ENCODE results near the gene TPRX2. TPM values are rescaled to one million over a fixed set of nuclear protein-coding genes. Genes with fewer than 3 reads are reported as not detected.

TPRX2 gene
- total RNA-seq, 1 experiment from 2014 or later, result not detected

DNA sequence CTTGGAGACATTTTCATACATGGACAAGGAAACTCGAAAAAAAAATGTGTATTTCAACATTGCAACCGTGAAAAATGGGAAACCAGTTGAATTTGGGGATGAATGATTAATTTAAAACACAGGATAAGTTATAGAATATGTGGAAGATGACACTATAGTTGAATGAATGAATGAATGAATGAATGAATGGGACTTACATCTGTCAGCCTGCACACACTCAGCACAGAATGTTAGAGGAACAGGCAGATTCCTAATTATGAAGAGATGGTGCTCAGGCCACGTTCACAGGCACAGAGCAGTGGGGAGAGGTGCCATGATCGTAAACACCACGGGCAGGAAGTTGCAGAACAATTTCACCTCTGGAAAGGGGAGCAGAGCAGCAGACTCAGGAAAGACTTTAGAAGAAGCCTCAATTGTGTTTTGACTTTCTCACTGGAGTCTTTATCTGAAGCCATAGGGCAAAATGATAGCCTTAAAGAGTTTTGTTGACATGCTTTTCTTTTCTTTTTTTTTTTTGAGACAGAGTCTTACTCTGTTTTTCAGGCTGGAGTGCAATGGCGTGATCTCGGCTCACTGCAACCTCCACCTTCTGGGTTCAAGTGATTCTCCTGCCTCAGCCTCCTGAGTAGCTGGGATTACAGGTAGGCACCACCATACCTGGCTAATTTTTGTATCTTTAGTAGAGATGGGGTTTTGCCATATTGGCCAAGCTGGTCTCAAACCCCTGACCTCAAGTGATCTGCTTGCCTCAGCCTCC lies 32.0 kb downstream of the TPRX2 start:
- TF ChIP-seq, protein P1, sequence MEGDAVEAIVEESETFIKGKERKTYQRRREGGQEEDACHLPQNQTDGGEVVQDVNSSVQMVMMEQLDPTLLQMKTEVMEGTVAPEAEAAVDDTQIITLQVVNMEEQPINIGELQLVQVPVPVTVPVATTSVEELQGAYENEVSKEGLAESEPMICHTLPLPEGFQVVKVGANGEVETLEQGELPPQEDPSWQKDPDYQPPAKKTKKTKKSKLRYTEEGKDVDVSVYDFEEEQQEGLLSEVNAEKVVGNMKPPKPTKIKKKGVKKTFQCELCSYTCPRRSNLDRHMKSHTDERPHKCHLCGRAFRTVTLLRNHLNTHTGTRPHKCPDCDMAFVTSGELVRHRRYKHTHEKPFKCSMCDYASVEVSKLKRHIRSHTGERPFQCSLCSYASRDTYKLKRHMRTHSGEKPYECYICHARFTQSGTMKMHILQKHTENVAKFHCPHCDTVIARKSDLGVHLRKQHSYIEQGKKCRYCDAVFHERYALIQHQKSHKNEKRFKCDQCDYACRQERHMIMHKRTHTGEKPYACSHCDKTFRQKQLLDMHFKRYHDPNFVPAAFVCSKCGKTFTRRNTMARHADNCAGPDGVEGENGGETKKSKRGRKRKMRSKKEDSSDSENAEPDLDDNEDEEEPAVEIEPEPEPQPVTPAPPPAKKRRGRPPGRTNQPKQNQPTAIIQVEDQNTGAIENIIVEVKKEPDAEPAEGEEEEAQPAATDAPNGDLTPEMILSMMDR (conservative IDR thresholded peaks at IDR 0.05; ENCODE audit: low read depth, low read length), result no peak
- TF ChIP-seq EZH2 (IDR thresholded peaks at IDR 0.05; ENCODE audit: borderline replicate concordance, low read depth, low read length, poor library complexity, severe bottlenecking), result no peak
- H3K9me3 ChIP-seq (ENCODE audit: low read depth, low read length, poor library complexity, severe bottlenecking), result no peaks in the 10 kb centered on the region
- H3K4me1 ChIP-seq (ENCODE audit: insufficient read depth, low read length, poor library complexity, severe bottlenecking), result no peaks in the 10 kb centered on the region
- no peaks in the 10 kb centered on the region for H3K36me3 ChIP-seq (ENCODE audit: insufficient read depth, low read length, poor library complexity, severe bottlenecking)
- POLR2A ChIA-PET (ENCODE audit: low non-redundant PET), result no interaction called here
- H3K27me3 ChIP-seq (replicated peaks; ENCODE audit: insufficient read depth, low read depth, low read length, poor library complexity), result no peaks in the 10 kb centered on the region
- intact Hi-C loops (cut with micrococcal nuclease; ENCODE audit: unreplicated experiment), result no loop called here
- CTCF ChIA-PET, result interaction anchor here (0.7 kb wide), 1 partner anchor 49 kb away, joined by 3 read pairs; no protein-coding TSS in a partner anchor
- no peak overlapping the region for H3K4me3 ChIP-seq (ENCODE audit: low read depth, low read length, poor library complexity, severe bottlenecking)
- BruUV-seq (replicated peaks), result no TSS peak
- DNase-seq (ENCODE audit: low spot score), result no peak
- H3K27ac ChIP-seq (ENCODE audit: low read depth, low read length, poor library complexity, severe bottlenecking), result no peak overlapping the region

DNA sequence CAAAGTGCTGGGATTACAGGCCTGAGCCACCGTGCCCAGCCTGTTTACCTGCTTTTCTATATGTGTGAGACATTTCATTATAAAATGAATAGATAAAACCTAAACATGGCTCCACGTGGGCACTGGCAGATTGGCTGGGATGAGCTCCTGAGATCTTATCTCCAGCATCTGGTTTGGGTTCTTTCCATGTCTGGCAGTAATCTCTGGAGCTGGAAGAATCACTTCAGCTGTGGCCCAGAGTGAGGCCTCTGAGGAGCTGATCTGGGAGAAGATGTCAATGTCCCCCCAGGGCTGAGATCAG lies 32.5 kb downstream of the TPRX2 start:
- Histone ChIP-seq H3K27ac (ENCODE audit: low read depth, low read length, poor library complexity, severe bottlenecking) (no peak overlapping the region), H3K9me3 (ENCODE audit: low read depth, low read length, poor library complexity, severe bottlenecking) (no peaks in the 10 kb centered on the region), H3K36me3 (ENCODE audit: insufficient read depth, low read length, poor library complexity, severe bottlenecking) (no peaks in the 10 kb centered on the region), H3K27me3 (replicated peaks; ENCODE audit: insufficient read depth, low read depth, low read length, poor library complexity) (no peaks in the 10 kb centered on the region), H3K4me3 (ENCODE audit: low read depth, low read length, poor library complexity, severe bottlenecking) (no peak overlapping the region), H3K4me1 (ENCODE audit: insufficient read depth, low read length, poor library complexity, severe bottlenecking) (no peaks in the 10 kb centered on the region)
- DNase-seq (ENCODE audit: low spot score), result no peak
- TF ChIP-seq EZH2 (IDR thresholded peaks at IDR 0.05; ENCODE audit: borderline replicate concordance, low read depth, low read length, poor library complexity, severe bottlenecking), result no peak
- TF ChIP-seq, protein P1 (conservative IDR thresholded peaks at IDR 0.05; ENCODE audit: low read depth, low read length), result no peak
- intact Hi-C loops (cut with micrococcal nuclease; ENCODE audit: unreplicated experiment), result no loop called here
- POLR2A ChIA-PET (ENCODE audit: low non-redundant PET), result no interaction called here
- no TSS peak for BruUV-seq (replicated peaks)
- CTCF ChIA-PET, result interaction anchor here (0.7 kb wide), 1 partner anchor 49 kb away, joined by 3 read pairs; no protein-coding TSS in a partner anchor

DNA sequence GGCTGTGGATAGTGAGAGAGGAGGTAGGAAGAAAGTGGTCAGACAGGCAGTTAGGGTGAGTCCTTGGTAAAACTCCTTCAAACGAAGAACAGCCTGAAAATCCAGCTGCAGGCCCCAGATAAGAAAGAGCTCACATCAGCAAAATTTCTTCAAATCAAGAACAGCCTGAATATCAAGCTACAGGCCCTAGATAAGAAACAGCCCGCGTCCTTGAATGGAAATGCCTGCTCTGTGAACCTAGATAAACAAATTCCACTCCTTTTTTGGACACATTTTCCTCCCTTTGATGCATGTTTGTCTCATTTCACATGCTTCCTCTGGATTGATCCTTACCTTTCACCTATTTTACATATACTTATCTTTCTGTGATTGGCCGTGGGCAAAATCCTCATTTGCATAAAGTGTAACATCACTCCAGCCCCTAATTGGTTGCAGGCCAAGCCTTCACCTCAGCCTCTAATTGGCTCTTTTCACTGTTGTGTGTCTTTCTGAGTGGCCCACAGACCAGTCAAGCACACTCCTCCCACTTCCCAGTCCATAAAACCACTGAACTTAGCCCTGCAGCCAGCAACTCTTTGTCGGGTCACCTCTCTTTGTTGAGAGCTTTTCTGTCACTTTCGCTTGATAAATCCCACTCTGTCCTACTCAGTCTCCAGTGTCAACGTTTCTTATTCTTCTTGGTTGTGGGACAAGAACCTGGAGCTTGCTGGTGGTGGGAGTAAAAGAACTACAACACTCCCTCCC lies 33.1 kb downstream of the TPRX2 start:
- no peaks in the 10 kb centered on the region for H3K27me3 ChIP-seq (replicated peaks; ENCODE audit: insufficient read depth, low read depth, low read length, poor library complexity)
- ChIA-PET POLR2A (ENCODE audit: low non-redundant PET) (no interaction called here), CTCF (interaction anchor here (0.7 kb wide), 1 partner anchor 50 kb away, joined by 3 read pairs; no protein-coding TSS in a partner anchor)
- BruUV-seq (replicated peaks), result no TSS peak
- no peaks in the 10 kb centered on the region for H3K36me3 ChIP-seq (ENCODE audit: insufficient read depth, low read length, poor library complexity, severe bottlenecking)
- intact Hi-C loops (cut with micrococcal nuclease; ENCODE audit: unreplicated experiment), result no loop called here
- TF ChIP-seq, protein P1 (conservative IDR thresholded peaks at IDR 0.05; ENCODE audit: low read depth, low read length), result no peak
- no peak for TF ChIP-seq EZH2 (IDR thresholded peaks at IDR 0.05; ENCODE audit: borderline replicate concordance, low read depth, low read length, poor library complexity, severe bottlenecking)
- no peak for DNase-seq (ENCODE audit: low spot score)
- no peaks in the 10 kb centered on the region for H3K9me3 ChIP-seq (ENCODE audit: low read depth, low read length, poor library complexity, severe bottlenecking)
- H3K4me3 ChIP-seq (ENCODE audit: low read depth, low read length, poor library complexity, severe bottlenecking), result no peak overlapping the region
- H3K4me1 ChIP-seq (ENCODE audit: insufficient read depth, low read length, poor library complexity, severe bottlenecking), result no peaks in the 10 kb centered on the region
- H3K27ac ChIP-seq (ENCODE audit: low read depth, low read length, poor library complexity, severe bottlenecking), result no peak overlapping the region
